ENCODE measurements around the gene PSMF1.
"Not testable (repeated sequence)": the region's sequence is repeated elsewhere in the genome, so short reads cannot be mapped to it uniquely, and the experiment has no call there.

PSMF1 gene

DNA sequence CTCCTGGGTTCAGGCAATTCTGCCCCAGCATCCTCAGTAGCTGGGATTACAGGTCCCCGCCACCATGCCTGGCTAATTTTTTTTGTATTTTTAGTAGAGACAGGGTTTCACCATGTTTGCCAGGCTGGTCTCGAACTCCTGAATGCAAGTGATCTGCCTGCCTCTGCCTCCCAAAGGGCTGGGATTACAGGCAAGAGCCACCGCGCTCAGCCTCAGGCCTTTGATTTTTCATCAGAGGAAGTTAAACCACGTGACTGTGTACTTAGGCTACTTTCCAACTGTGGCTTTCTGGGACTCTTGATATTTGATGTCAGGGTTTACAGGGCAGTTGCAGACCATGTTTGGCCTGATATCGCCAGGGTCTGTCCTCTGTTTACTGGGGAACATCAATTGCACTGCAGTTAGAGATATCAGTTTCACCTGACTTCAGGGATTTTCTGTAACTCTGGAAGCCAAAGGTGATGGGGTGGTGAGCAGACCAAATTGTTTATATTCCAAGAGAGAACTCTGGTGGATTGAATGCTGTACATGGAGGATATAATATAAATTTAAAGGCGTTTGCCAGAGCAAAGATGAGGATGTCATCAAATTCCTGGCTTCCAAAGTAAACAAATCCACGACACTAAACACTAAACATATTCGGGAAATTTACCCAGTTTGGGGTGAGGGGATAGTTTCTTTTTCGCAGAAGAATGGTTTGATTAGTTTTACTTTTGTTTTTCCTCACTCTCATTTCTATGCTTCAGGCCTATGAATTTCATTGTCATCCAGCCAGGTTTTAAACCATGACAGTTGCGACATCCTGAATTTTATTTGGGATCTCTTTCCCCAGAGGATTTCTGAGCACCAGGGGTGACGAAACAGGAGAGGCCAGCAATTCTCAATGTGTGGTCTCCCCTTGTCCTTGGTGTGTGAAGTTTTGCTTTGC is 4.2 kb downstream of the PSMF1 start:
- DNase-seq (ENCODE audit: low spot score) = peak; percentile 35

DNA sequence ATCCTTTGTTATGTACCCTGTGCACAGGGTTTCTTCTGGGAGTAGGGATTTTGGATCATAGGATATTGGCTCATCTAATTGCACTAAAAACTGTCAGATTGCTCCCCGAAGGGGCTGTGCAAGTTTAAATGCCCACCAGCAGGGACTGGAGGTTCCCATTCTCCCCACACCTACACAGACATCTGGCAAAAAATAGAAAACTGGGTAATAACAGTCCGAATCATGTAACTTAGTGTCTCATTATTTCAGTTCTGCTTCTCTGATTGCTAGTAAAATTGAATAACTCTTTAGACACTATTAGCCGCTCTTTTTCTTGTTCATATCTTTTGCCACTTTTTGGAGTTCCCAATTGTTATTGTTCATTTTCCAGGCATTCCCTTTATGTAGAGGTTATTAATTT is 5.3 kb downstream of the PSMF1 start:
- no peak for DNase-seq (ENCODE audit: low spot score)

GRCh38 chr20:1124421-1124820 is 6.0 kb downstream of the PSMF1 start:
- DNase-seq (ENCODE audit: low spot score) = no peak

GRCh38 chr20:1125277-1125676 is 6.9 kb downstream of the PSMF1 start:
- DNase-seq (ENCODE audit: low spot score) = no peak

- DNase-seq (ENCODE audit: low spot score) = no peak
Measured at GRCh38 chr20:1127840-1128239, 9.4 kb downstream of the PSMF1 start.

- no peak for DNase-seq (ENCODE audit: low spot score)
Measured at GRCh38 chr20:1130058-1130694, 11.8 kb downstream of the PSMF1 start.

GRCh38 chr20:1130847-1131246 is 12.4 kb downstream of the PSMF1 start:
- DNase-seq (ENCODE audit: low spot score) = no peak

- no peak for DNase-seq (ENCODE audit: low spot score)
Measured at GRCh38 chr20:1131354-1131753, 13.0 kb downstream of the PSMF1 start.

DNA sequence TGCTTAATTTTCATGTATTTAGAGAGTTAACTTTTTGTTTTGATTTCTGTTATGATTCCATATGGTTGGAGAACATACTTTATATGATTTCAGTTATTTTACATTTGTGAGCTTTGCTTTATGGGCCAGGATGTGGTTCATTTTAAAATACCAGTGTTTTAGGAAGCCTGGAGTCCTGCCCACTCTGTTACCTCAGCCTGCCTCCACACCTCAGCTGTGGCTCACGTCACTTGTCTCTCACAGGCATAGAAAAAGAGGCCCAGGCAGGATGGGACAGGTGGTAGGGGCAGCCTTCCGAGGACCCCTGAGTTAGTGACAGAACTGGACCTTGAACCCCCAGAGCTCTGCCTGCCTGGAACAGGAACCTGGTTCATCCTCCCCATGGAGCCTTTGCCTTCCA is 16.0 kb downstream of the PSMF1 start:
- no peak for DNase-seq (ENCODE audit: low spot score)

DNA sequence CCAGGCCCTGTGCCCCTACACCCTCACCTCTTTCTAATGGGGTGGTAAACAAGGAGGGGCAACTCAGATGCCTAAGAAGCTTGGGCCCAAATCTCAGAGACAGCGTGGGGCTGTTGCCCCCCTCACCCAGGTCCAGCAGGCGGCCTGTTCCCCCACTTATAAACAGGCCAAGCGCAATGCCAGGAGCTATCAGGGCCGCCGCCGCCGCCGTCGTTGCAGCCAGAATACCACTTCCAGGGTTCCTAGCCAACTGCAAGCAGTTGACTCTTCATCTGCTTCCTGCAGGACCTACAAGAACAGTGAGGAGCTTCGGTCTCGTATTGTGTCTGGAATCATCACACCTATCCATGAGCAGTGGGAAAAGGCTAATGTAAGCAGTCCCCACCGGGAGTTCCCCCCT is 16.4 kb downstream of the PSMF1 start:
- DNase-seq (ENCODE audit: low spot score) = no peak

GRCh38 chr20:1137236-1137635 is 18.8 kb downstream of the PSMF1 start:
- no peak for DNase-seq (ENCODE audit: low spot score)

- DNase-seq (ENCODE audit: low spot score) = no peak
Measured at GRCh38 chr20:1144401-1145172, 26.2 kb downstream of the PSMF1 start.

DNA sequence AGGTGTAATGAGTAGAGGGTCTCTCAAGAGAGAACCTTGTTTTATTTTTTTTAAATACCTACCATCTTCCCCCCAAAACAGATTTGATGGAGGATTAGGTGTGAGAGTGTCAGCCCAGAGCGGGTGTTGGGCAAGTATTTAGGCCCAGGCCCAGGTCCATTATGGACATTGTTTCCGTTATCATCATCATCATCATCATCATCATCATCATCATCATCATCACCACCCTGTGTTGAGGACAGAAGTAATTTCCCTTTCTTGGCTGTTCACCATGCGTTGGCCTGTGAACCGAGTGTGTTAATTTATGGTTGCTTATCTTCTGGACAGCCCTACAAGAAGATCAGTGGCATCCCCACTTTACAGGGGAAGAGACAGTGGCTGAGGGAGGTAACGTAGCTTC is 28.6 kb downstream of the PSMF1 start:
- DNase-seq (ENCODE audit: low spot score) = no peak

GRCh38 chr20:1149812-1150211 is 31.4 kb downstream of the PSMF1 start:
- not testable (repeated sequence) for DNase-seq (ENCODE audit: low spot score)

GRCh38 chr20:1150218-1150617 is 31.8 kb downstream of the PSMF1 start:
- peak; percentile 17 for DNase-seq (ENCODE audit: low spot score)

DNA sequence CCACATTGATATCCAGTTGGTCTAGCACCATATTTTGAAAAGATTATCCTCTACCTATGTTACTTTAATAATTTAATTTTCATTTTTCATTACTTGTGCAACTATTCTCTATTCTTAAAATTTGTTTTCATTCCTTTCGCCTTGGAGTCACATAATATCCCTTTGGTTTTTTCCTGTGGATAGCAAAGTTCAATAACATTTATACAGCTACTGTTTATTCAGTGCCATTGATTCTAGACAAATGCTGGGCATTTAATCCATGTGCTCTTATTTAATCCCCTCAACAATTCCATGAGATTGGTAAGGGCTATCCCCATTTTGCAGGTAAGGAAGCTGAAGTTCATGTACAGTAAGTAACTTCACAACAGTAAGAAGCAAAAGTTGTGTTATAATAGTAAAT is 32.6 kb downstream of the PSMF1 start:
- DNase-seq (ENCODE audit: low spot score) = no peak

- no peak for DNase-seq (ENCODE audit: low spot score)
Measured at GRCh38 chr20:1154226-1154625, 35.8 kb downstream of the PSMF1 start.

DNA sequence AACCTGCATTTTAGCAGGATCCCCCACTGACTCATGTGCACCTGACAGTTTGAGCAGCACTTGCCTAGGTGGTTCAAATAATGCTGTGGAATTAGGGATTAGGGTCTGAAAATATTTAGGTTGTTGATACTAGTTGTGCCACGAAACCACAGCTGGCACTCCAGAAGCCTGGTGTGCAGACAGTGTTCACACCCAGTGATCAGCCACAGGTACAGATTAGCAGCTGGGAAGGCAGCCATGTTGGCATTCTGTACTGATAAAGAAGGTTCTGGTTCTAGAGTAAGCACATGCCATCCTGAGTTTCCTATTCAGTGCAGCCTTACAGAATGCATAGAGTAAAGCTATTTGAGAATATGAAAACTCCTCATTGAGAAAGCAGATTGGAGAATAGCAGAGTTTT is 36.3 kb downstream of the PSMF1 start:
- no peak for DNase-seq (ENCODE audit: low spot score)

DNA sequence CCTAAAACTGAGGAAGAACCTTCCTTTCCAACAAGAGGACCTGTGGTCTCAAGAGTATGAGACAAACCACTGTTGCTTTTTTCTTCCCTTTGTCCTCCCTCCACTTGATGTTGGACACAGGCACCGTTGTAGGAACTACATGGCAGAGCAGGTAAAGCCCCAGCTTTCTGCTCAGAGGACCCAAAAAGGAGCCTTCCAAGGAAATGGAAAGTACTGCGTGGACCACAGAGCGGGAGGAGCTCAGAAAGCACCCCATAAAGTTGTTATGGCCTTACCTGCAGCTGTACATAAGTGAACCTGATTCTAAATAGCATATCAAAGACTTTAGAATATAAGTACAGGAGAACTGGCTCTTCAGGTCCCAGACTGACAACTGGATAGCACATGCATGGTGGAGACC is 36.9 kb downstream of the PSMF1 start:
- DNase-seq (ENCODE audit: low spot score) = no peak

DNA sequence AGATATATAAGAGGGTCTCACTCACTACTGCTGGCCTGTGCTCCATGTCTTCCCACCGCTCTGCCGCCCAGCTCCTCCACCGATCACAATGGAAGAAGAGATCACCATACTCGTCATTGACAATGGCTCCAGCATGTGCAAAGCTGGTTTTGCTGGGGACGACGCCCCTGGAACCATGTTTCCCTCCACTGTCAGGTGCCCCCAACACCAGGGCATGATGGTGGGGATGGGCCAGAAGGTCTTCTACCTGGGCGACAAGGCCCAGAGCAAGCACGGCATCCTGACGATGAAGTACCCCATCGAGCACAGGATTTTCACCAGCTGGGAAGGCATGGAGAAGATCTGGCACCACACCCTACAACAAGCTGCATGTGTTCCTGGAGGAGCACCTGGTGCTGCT is 42.1 kb downstream of the PSMF1 start:
- no peak for DNase-seq (ENCODE audit: low spot score)

DNA sequence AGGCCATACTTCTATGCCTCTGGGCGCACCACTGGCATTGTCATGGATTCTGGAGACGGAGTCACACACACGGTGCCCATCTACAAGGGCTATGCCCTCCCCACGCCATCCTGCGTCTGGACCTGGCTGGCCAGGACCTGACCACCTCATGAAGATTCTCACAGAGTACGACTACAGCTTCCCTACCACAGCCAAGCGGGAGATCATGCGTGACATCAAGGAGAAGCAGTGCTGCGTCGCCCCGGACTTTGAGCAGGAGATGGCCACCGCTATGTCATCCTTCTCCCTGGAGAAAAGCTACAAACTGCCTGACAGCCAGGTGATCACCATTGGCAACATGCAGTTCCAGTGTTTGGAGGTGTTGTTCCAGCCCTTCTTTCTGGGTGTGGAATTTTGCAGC is 42.6 kb downstream of the PSMF1 start:
- no peak for DNase-seq (ENCODE audit: low spot score)

GRCh38 chr20:1163105-1163504 is 44.7 kb downstream of the PSMF1 start:
- DNase-seq (ENCODE audit: low spot score) = no peak

DNA sequence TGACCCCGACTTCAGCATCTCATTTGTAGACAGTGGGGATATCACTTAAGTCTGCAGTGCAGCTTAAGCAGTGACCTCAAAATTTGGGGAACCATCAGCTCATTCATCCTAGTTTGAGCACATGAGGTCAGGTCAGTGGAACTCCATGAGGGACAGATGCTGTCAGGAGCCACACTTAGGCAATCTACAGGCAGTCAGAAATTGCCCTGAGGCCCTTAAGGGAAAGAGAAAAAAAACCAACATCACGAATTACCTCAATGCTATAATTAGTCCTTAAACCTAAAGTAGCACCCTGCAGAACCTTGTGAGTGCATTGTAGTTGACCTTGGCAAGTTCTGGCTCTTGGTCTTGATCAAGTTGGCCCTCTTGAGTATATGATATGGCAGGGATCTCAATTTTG is 45.3 kb downstream of the PSMF1 start:
- DNase-seq (ENCODE audit: low spot score) = no peak
